Erythroblast (primary cell): ENCODE measurements around the gene CAND1.

Experiments used
- GATA1 ChIP-seq: IDR thresholded peaks from 2 replicates; pipeline ENCODE4 v1.6.1; 2011; ENCODE audit warnings: low read depth, mild to moderate bottlenecking, control low read depth, low read length, moderate library complexity
- POLR2A ChIP-seq: IDR thresholded peaks from 2 replicates; pipeline ENCODE4 v1.6.1; 2011; ENCODE audit warnings: mild to moderate bottlenecking, low read length

DNA sequence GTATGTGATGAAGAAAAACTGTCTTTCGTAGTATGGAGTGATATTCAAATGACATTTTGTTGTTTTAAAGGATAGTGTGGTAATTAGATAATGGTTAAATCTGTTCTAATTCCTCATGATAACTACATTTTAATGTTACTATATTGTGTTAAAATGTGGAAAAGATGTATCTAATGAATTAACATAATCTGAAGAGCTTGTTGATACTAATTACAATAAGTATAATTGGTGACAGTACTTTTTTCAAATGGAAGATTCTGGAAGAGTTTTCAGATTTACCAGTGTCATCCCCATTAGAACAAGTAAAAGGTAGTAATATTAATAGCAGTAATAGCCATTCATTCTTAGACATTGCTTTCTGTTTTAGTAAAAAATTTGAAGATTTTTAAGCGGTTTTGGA lies 37.6 kb downstream of the CAND1 start:
- TF ChIP-seq POLR2A, result no peak
- TF ChIP-seq GATA1, result no peak
